Stimulated activated CD4-positive, alpha-beta T cell treated with anti-CD3 and anti-CD28 coated beads, Interleukin-1b, Interleukin-23, amount 100 ng/mL, for 24 hours (primary cell): ENCODE data around the gene ZNF275.
"Not testable (repeated sequence)": the region's sequence is repeated elsewhere in the genome, so short reads cannot be mapped to it uniquely, and the experiment has no call there.

Experiments
- DNase-seq, 4 experiments: peaks; one replicate each; pipeline ENCODE4 v3.0.0-alpha.2; 2020; ENCODE audit warnings: low read depth in 4 of 4, low spot score in 1 of 4

Gene ZNF275

DNA sequence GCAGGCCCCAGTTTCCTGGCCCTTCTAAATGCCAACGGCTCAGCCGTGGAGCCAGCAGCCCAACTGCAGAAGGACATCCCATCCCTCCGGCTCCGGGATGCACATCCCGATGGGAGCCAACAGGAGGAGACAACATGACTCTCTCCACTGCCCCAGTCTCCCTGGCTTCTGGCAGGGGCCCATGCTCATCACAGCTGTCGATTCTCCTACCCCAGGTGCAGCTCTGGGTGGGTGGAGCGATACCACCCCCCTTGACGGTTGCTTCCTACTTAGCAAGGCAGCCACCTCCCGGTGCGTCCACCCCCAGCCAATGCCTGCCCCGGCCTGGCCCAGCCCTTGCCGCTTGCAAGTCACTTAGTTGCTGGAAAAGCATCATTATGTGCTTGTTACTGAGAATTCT, 19.5 kb downstream of the ZNF275 start:
- no peak for DNase-seq

GRCh38 chrX:153357877-153358276, 23.9 kb downstream of the ZNF275 start:
- no peak for DNase-seq

- DNase-seq = no peak
Measured at GRCh38 chrX:153361781-153362397, 27.9 kb downstream of the ZNF275 start.

- DNase-seq = no peak
Measured at GRCh38 chrX:153365670-153366069, 31.7 kb downstream of the ZNF275 start.

- no peak for DNase-seq
Measured at GRCh38 chrX:153366119-153366518, 32.2 kb downstream of the ZNF275 start.

DNA sequence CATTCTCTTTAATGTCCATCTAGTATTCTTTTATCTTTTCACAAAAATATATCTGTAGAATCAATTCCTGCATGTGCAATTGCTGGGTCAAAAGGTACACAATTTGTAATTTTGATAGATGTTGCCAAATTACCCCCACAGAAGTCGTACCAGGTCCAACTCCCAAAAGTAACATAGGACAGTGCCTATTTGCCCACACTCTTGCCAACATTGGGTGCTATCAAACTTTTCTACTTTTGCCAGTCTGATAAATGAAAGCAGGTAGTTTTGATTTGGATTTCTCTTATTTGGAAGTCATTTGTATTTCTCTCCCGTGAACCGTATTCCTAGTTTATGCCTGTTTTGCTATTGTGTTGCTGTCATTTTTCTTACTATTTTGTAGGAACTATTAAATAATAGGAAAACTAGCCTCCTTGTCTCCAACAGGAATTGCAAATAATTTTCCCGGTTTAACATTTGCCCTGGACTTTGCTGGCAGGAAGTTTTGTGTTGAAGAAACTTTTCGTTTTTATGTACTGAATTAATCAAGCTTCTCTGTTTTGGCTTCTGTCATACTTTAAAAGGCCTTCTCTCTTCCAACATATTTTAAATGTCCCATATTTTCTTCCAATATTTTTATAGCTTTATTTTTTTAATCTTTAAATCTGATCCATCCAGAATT, 33.1 kb downstream of the ZNF275 start:
- no peak for DNase-seq

DNA sequence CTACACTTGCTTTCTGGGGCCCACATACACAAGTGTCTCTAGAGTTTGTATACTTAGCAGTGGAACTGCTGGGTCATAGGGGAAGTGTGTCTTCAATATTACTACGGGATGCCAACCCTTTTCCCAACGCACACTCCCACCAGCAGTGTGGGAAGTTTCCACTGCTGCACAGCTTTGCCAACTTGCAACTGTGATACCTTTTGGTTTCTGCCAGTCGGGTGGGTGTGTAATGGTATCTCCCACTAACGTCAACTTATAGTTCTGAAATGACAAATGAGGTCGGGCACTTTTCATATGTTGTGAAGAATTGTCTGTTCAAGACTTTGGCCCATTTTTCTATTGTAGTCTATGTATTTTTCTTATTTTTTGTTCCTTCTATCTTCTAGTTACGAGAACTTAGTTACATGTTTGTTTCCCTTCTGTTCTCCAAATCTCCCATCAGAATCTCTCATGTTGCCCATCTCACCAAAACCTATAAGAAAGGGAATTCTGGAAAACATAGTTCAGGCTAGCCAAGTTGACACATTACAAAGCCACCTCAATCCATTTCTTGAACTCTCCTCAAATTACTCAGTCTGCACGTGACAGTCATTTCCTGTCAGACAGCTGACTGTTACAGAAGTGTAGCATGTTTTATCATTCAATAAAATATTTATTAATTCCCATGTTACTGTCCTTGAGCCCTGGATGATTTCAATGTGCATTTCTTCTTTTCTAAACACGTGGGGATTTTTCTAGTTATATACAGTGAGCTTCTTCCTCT, 36.5 kb downstream of the ZNF275 start:
- no peak for DNase-seq

DNA sequence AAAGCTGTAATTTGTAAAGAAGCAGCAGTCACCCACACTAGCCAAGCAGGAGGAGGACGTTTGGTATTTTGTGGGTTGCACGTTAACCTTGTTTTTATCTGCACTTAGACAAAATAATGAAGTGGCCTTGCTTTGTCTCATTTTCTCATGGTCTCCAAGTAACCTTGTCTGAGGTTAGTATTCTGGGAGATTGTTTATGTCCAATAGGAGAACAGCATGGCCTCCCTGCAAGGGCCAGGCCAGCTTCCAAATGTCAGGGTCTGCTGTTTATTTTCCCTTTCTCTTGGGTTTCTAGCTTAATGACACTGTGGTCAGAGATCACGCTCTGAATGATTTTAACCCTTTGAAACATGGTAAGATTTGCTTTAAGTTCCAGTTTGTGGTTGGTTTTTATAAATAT, 37.3 kb downstream of the ZNF275 start:
- DNase-seq = no peak

- no peak for DNase-seq
Measured at GRCh38 chrX:153372949-153373348, 39.0 kb downstream of the ZNF275 start.

GRCh38 chrX:153374426-153374825, 40.5 kb downstream of the ZNF275 start:
- no peak for DNase-seq

GRCh38 chrX:153375571-153375970, 41.6 kb downstream of the ZNF275 start:
- no peak for DNase-seq

GRCh38 chrX:153377727-153378126, 43.8 kb downstream of the ZNF275 start:
- DNase-seq = no peak

DNA sequence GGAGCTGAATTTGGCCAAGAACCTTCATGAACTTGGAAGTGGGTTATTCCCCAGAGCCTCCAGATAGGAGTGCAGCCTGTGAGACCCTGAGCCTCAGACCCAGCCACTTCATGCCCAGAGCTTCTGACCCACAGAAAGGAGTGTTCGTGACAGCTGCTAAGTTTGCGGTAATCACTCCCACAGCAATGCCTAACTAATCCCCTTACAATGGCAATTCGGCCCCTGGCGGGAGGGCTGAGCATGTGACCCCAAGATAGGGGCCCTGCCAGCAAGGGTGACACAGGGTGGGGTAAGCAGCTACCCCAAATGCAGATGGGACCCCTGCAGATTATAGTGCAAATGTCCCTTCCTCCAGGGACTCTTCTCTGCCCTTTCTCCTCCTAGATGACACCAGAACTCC, 44.7 kb downstream of the ZNF275 start:
- no peak for DNase-seq

- no peak for DNase-seq
Measured at GRCh38 chrX:153379508-153379907, 45.6 kb downstream of the ZNF275 start.

DNA sequence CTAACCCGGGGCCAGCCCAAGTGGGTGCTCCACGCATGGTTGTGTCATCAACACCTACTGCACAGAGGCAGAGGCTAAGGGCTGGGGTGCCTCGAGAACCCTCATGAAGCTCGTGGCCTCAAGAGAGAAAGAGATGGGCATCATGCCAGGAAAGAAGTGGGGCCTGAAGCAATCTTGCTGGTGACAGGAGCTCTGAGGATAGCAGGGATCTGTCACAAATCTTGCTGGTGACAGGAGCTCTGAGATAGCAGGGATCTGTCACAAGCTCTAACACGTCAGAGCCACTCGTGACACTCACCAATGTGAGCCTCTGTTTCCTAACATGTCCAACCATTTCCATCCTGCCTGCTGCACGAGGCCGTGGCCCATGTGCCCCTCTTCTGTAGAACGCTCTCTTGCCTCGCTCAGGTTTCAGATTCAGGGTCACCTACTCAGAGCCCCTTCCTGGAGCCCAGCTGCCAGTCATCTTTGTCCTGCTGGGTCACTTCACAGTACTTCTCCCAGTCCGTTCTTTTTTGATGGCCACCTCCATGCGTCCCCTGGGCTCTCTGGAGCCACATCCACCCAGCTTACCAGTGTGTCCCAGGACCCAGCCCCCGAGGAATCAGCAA, 46.1 kb downstream of the ZNF275 start:
- DNase-seq = no peak

DNA sequence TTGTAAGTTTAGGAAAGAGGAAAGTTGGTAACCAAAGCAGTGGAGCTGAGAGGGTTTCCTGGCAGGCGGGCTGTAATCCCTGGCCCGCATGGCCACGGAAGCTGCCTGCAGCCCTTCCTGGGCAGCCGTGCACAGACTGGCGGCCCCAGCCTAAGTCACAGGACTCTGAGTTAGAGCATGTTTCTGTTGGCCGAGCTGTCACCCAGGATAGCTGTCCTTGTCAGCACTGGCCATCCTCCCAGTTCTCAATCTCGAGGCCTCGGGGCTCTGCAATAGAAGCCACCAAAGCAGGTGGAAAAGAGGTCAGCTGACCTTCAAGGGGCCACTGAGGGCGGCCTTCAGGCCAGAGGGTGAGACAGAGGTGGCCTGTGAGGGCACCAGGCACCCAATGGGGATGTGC, 46.7 kb downstream of the ZNF275 start:
- DNase-seq = no peak

DNA sequence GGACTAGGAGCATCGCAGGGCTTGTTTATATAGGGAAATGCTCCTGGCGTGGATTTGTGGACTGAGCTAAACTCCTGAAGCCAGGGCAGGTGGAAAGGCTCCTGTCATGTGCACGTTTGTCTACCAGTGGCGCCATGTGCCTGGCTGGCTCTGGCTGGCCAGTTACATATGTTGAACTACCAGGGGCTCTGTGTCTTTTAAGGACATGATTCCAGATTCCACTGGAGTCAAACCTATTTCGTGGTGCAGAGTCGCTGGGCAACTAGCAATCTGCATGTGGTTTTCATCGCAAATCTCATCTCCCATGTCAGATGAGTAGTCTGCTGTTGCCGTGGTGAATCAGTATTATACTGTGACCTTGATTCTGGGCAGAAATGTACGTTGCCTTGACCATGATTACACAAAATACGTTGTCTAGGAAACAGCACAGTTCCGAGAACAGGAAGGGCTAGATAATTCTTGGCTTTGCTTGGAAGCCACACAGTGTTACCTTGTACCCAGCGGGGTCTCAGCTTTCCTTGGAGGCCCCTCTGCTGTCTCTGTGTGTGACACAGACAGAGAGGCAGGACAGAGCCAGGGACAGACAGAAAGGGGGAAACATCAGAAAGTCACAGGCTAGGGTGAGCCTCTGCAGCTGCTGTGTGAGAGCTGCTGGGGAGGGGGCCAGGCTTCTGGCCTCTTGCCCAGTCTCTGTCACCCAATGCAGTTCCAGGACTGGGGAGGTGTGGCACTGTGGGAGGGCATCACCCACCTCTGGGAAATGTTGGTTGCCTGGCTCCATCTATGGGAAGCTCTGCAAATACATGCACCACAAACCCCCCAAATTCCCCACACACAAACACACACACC, 48.0 kb downstream of the ZNF275 start:
- no peak for DNase-seq

DNA sequence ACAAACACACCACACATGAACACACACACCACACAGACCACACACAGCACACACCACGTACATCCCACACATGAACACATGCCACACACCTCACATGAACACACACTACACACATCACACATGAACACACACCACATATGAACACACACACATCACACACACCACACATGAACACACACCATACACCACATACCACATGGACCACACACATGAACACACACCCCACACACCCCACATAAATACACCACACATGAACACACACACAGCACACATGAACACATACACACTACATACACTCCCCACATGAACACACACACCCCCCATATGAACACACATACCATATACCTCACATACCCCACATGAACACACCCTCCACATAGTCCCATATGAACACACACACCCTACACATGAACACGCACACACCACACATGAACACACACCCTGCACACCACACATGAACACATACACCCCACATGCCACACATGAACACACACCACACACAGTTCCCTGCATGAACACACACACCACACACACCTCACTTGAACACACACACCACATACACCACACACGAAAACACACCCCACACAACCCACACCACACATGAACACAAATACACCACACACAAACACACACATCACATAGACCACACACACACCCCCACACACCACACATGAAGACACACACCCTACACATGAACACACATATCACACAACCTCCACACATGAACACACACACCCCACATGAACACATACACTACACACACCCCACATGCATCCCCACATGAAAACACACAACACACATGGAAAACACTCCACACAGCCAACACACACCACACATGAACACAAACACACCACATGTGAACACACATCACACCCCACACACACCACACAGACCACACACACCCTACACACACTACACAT, 48.9 kb downstream of the ZNF275 start:
- no peak for DNase-seq

DNA sequence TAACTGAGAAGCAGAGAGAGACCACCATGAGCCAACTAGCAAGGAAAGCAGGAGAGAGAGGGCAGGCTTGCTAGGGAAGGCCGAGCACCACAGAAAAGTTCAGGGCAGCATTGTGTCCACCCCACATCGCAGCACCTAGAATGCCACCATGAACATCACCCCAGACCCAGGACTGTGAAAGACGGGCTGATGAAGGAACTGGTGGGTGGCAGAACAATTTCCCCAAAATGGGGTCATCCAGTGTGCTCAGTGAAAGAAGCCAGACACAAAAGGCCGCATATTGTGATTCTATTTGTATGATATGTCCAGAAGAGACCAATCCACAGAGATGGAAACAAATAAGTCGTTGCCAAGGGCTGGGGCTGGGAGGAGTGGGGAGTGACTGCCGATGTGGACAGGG, 50.4 kb downstream of the ZNF275 start:
- no peak for DNase-seq

DNA sequence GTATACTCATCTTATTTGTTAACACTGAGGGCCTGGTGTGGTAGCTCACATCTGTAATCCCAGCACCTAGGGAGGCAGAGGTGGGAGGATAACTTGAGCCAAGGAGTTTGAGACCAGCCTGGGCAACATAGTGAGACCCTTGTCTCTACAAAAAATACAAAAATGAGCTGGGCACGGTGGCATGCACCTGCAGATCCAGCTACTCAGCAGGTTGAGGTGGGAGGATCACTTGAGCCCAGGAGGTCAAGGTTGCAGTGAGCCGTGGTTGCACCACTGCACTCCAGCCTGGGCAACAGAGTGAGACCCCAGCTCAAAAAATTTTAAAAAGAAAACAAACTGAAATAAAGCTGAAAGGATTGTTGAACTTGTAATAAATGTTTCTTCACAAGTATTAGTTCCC, 51.0 kb downstream of the ZNF275 start:
- DNase-seq = not testable (repeated sequence)
